ENCODE measurements around the gene MYBPC3.

GRCh38 chr11:47295385-47295784 lies 57.1 kb downstream of the MYBPC3 start:
- TF ChIP-seq YY1 (IDR thresholded peaks at IDR 0.05; ENCODE audit: low read depth): no peak
- TF ChIP-seq FOXM1 (IDR thresholded peaks at IDR 0.05; ENCODE audit: borderline replicate concordance, low read depth): no peak
- no peak for TF ChIP-seq CEBPB (IDR thresholded peaks at IDR 0.05)
- TF ChIP-seq RAD21 (IDR thresholded peaks at IDR 0.05; ENCODE audit: low read depth): no peak
- no peak for TF ChIP-seq MAX (IDR thresholded peaks at IDR 0.05)
- no peak for TF ChIP-seq EGR1 (IDR thresholded peaks at IDR 0.05)
